Urothelium cell line (cell line): ENCODE results near the gene ZNF14.
"Not testable (repeated sequence)": the region's sequence is repeated elsewhere in the genome, so short reads cannot be mapped to it uniquely, and the experiment has no call there.

Experiments used
- DNase-seq: peaks from one replicate; pipeline ENCODE4 v3.0.0; 2011; ENCODE audit warnings: low spot score, mixed read lengths
- FAIRE-seq: peaks from 2 replicates; lab custom pipeline; 2011; peaks lifted over from hg19 to GRCh38; lab: Jason Lieb, UNC

Gene ZNF14

GRCh38 chr19:19747357-19748220 lies 14.7 kb upstream of the ZNF14 start:
- FAIRE-seq: no peak
- DNase-seq: no peak

DNA sequence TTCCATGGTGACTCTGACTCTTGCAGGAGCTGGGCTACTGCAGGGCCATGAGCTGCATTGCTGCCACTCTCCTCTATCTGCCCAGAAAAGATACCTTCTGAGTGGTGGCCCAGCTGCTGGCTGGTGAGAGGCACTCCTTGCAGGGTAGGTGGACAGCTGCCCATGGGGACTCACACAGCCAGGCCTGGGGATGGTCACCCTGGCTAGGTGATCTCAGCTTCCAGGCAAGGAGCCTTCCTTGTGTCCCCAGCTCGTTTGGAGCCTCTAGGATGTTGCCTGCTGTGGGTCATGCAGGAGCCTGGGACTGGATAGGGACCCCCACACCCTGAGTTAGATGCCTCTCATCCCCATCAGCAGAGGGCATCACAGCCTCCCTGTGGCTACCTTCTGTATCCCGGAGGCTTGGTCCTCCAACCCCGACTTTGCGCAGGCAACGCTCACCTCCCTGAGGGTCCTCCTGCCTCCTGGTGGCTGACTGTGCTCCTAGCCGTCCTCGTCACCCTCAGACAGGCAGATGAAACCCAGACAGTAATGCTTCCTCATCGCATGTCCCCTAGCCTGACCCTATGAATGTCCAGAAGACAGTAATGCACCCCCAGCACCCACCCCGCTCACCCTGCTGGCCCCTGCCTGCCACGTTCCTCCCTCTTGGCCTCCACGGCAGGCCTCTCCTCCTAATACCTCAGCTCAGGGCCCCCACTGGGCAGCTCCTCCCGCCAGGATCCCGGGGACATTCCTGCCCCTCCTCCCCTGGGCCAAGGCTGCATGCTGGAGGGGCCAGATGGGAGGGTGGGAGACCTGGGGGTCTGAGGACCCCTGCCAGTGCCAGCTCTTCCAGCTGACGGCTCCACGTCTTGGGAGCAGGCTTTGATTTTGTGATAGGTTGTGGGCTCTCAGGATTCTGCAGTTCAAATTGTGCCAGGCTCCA lies 13.6 kb upstream of the ZNF14 start:
- DNase-seq (no peak), FAIRE-seq (no peak)

DNA sequence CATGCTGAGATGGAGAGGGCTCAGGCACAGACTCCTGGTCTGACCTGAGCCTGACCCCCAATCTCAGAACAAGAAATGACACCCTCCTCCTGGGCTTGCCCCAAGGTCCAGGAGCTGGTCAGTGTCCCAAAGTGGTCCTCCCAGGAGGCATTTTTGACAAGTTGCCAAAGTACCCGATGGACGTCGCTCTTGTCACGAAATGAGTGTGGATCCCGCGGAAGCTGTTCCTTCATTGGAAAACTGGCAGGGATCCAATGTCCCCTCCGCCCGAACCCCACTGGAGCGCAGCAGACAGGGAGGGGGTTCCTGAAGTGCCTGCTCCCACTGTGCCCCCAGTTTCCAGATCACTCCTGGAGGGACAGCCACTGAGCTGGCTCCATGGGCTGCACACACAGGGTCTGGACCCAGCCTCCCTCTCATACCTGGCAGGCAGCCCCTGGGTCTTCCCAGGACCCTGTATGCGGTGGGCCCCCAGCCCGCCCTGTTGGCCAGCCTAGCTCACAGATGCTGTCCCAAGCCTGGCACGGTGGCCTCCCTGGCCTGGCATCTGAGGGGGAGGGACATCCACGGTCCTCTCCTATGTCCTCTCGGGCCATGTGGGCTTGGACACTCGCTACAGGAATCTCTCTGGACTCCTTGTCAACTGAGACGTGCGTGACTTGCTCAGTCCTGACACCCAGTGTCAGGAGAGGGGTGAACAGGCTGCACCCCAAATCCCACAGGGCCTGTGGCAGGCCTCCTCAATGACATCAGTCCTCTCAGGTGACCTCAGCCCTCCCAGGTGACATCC lies 12.8 kb upstream of the ZNF14 start:
- FAIRE-seq (no peak), DNase-seq (no peak)

DNA sequence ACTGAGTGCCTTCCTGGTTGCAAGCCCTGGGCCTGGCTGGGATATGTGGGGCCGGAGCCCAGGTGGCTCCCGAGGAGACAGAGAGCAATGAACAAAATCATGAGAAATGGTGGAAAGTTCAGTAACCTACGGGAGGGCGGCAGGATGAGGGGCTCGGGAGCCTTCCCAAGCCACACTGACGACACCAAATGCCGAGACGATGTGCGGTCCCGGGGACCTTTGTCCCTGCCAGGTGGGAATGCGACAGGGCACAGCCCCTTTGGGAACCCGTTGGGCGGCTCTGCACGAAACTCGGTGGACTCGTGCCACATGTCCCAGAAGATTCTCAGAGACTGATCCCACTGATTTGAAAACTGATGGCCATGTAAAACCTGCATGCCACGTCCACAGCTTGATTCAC lies 11.7 kb upstream of the ZNF14 start:
- no peak for DNase-seq
- no peak for FAIRE-seq

DNA sequence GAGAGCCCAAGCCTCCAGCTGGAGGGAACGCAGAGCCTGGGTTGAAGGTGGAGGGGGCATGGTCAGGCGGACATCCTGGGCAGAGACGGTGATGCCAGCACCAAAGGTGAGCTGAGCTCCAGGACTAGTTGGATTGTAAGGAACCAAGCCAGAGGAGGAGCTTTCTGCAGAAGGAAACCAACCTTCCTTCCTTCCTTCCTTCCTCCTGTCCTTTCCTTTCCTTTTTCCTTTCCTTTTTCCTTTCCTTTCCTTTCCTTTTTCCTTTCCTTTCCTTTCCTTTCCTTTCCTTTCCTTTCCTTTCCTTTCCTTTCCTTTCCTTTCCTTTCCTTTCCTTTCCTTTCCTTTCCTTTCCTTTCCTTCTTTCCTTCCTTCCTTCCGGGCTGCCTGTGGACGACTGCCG lies 11.0 kb upstream of the ZNF14 start:
- not testable (repeated sequence) for DNase-seq, FAIRE-seq

DNA sequence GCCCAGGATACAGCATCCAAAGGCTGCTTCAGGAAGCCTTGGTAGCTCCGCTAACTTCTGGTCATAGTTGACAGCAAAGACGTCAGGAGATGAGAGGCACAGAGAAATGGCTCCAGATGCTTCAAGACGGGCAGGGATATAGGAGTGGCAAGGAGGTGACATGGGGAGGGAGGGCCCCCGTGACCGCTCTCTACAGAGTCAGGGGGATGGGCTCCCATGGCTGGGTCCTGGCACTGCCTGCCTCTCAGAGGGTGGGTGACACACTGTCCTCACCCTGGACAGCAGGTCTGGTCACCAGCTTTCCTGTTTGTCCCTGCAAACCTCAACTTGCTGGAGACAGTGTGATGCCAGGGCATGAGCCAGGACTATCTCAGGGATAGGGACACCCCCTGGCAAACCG lies 10.3 kb upstream of the ZNF14 start:
- FAIRE-seq (no peak), DNase-seq (no peak)

DNA sequence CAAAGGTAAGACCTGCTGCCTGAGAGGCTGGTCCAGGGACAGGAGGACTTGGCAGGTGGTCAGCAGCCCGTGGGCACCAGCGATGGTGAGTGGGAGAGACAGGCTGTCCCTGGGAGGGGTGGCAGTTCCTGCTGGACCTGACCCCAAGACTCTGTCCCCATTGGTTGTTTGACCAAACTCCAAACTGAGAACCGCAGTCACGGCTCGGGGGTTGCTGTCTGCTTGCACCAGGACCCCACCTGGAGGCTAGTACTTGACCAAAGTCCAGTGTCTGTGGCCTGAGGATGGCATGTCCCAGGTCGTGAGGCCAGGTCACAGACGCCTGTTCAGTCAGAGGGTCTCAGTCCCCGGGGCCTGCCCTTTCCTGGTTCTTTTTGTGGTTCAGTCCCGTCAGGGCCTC lies 9.9 kb upstream of the ZNF14 start:
- FAIRE-seq (no peak), DNase-seq (no peak)

DNA sequence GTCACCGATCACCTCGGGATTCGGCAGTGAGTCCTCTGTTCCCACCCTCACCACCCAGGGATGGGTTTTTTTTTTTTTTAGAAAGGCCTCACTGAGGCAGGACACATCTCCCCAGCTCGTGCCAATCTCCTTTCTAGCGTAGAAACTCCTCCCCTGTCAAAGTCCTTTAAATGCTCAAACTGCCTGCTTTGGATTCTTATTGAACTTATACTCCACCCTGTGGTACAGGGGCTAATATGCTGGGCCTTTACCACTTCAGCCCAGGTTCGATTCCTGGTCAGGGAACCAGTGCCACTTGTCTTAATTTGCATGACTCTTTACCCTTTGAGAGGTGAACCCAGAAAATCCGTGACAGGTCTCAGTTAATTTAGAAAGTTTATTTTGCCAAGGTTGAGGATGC lies 8.3 kb upstream of the ZNF14 start:
- DNase-seq (no peak), FAIRE-seq (no peak)

- DNase-seq (no peak), FAIRE-seq (no peak)
Measured at GRCh38 chr19:19740755-19741154, 7.8 kb upstream of the ZNF14 start.

DNA sequence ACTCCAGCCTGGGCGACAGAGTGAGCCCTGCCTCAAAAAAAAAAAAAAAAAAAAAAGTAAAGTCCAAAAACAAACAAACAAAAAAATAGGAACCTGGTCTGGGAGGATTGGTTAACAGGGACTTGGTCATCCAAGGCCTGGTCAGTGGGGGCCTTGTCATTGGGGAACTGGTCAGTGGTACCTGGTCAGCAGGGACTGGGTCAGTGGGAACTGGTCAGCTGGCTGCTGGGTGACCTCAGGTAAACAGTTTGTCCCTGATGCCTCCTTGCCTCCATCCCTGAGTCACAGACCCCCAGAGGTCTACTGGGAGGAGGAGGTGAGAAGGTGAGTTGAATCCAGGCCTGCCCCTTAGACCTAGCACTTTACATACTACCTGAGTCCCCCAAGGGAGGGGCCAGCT lies 5.7 kb upstream of the ZNF14 start:
- FAIRE-seq: no peak
- DNase-seq: no peak

GRCh38 chr19:19737559-19738332 lies 4.8 kb upstream of the ZNF14 start:
- DNase-seq (no peak), FAIRE-seq (no peak)

GRCh38 chr19:19721896-19722295 lies 11.0 kb downstream of the ZNF14 start:
- DNase-seq: no peak
- no peak for FAIRE-seq

- FAIRE-seq (no peak), DNase-seq (no peak)
Measured at GRCh38 chr19:19719798-19720197, 13.1 kb downstream of the ZNF14 start.

DNA sequence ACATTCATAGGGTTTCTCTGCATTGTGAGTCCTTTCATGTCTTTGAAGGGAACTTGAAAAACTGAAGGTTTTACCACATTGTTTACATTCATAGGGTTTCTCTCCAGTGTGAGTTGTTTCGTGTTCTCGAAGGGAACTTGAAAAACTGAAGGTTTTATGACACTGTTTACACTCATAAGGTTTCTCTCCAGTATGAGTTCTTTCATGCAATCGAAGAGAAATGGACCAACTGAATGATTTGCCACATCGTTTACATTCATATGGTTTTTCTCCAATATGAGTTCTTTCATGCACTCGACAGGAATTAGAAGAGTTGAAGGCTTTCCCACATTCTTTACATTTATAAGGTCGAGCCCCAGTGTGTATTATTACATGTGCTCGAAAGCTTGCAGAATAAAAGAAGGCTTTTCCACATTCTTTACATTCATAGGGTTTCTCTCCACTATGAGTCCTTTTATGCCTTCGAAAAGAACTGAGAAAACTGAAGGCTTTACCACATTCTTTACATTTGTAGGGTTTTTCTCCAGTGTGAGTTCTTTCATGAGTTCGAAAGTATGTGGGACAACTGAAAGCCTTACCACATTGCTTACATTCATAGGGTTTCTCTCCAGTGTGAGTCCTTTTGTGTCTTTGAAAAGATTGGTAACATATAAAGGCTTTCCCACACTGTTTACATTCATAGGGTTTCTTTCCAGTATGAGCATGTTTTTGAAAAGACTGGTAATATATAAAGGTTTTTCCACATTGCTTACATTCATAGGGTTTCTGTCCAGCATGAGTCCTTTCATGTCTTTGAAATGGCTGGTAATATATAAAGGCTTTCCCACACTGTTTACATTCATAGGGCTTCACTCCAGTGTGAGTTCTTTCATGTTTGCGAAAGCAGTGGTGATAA lies 20.7 kb downstream of the ZNF14 start:
- no peak for DNase-seq
- FAIRE-seq: no peak

DNA sequence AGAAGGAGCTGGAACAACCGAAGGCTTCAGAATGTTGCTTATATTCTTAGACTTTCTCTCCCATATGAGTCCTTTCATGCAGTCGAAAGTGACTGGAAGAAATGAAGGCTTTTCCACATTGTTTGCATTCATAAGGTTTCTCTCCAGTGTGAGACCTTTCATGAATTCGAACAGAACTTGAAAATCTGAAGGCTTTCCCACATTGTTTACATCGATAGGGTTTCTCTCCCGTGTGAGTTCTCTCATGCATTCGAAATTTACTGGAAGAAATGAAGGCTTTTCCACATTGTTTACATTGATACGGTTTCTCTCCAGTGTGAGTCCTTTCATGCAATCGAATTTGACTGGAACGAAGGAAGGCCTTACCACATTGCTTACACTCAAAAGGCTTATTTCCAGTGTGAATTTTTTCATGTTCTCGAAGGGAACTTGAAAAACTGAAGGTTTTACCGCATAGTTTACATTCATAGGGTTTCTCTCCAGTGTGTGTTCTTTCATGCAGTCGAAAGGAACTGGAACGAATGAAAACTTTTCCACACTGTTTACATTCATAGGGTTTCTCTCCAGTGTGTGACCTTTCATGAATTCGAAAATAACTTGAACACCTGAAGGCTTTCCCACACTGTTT lies 21.5 kb downstream of the ZNF14 start:
- no peak for FAIRE-seq
- no peak for DNase-seq

GRCh38 chr19:19710506-19710905 lies 22.4 kb downstream of the ZNF14 start:
- FAIRE-seq: no peak
- DNase-seq: no peak

- DNase-seq (no peak), FAIRE-seq (no peak)
Measured at GRCh38 chr19:19704836-19705235, 28.1 kb downstream of the ZNF14 start.

GRCh38 chr19:19700493-19700892 lies 32.4 kb downstream of the ZNF14 start:
- not testable (repeated sequence) for FAIRE-seq

GRCh38 chr19:19697589-19697988 lies 35.3 kb downstream of the ZNF14 start:
- DNase-seq: no peak
- FAIRE-seq: no peak

More at GRCh38 chr19:19700493-19700892, 32.4 kb downstream of the ZNF14 start:
- DNase-seq: not testable (repeated sequence)
